B cell (primary cell): ENCODE results near the gene ACTN1. TPM values are rescaled to one million over a fixed set of nuclear protein-coding genes. Genes with fewer than 3 reads are reported as not detected.

Source experiments
- ATAC-seq: fragments of 200-7000 bp; cut with Tn5 transposase; one replicate; pipeline ENCODE4 v1.10.0; 2021; ENCODE audit warnings: low read depth, mild to moderate bottlenecking, moderate number of reproducible peaks, moderate library complexity
- CTCF ChIA-PET: fragments of 350-600 bp; sonication (Branson Sonifier 250); formaldehyde crosslinking; loops from one replicate; lab custom pipeline; 2021; ENCODE audit warnings: antibody characterized with exemption, inconsistent platforms; lab: Charles Lee
- POLR2A ChIA-PET: fragments of 350-600 bp; sonication (Branson Sonifier 250); formaldehyde crosslinking; loops from one replicate; lab custom pipeline; 2021; ENCODE audit warnings: antibody characterized with exemption; lab: Charles Lee
- DNase-seq: peaks from one replicate; pipeline ENCODE4 v3.0.0; 2013
- H2AFZ ChIP-seq: 2 replicates; pipeline ENCODE4 v1.6.1; 2012; ENCODE audit warnings: mild to moderate bottlenecking, low read depth, low read length; ENCODE audit not compliant: insufficient read depth, poor library complexity, severe bottlenecking
- H3K27ac ChIP-seq, 2 donors: 1 replicate in 1 of 2; 2 replicates in 1 of 2; pipeline ENCODE4 v1.5.1; 2012 to 2013; ENCODE audit warnings: low read length in 2 of 2, mild to moderate bottlenecking in 2 of 2, moderate library complexity in 1 of 2
- H3K27me3 ChIP-seq, 4 experiments: fragments of 200-600 bp in 1 of 4; sonication (generic) in 1 of 4; replicated peaks in 1 of 4; 1 replicate in 2 of 4; 2 replicates in 2 of 4; pipeline versions ENCODE4 v1.6.1 to v1.7.0; 2013 to 2016; ENCODE audit warnings: low read length in 3 of 4, mild to moderate bottlenecking in 2 of 4, mixed read lengths in 1 of 4, moderate library complexity in 1 of 4; ENCODE audit not compliant: insufficient read depth in 4 of 4, control insufficient read depth in 3 of 4; ENCODE audit errors: control extremely low read depth in 1 of 4
- H3K36me3 ChIP-seq, 2 experiments: replicated peaks in 1 of 2; 1 replicate in 1 of 2; 2 replicates in 1 of 2; pipeline versions ENCODE4 v1.6.1 to v1.7.1; 2013; ENCODE audit warnings: low read length in 1 of 2; ENCODE audit not compliant: insufficient read depth in 2 of 2, control insufficient read depth in 1 of 2; ENCODE audit errors: control extremely low read depth in 1 of 2, extremely low read depth in 1 of 2
- H3K4me1 ChIP-seq, 2 donors: fragments of 200-600 bp in 1 of 2; sonication (generic) in 1 of 2; 1 replicate in 1 of 2; 2 replicates in 1 of 2; pipeline versions ENCODE4 v1.5.1 to v1.6.1; 2013 to 2017; ENCODE audit warnings: low read length in 2 of 2; ENCODE audit not compliant: control insufficient read depth in 2 of 2, insufficient read depth in 2 of 2
- H3K4me2 ChIP-seq: replicated peaks from 2 replicates; pipeline ENCODE3; 2012; ENCODE audit warnings: mild to moderate bottlenecking, low read depth, low read length; ENCODE audit not compliant: poor library complexity, severe bottlenecking
- H3K4me3 ChIP-seq, 5 experiments: fragments of 200-600 bp in 1 of 5; sonication (generic) in 1 of 5; 1 replicate in 3 of 5; 2 replicates in 2 of 5; pipeline versions ENCODE4 v1.5.1 to v1.7.0; 2011 to 2016; ENCODE audit warnings: low read length in 4 of 5, mild to moderate bottlenecking in 4 of 5, low read depth in 2 of 5, control low read depth in 1 of 5, moderate library complexity in 1 of 5; ENCODE audit not compliant: insufficient read depth in 1 of 5; ENCODE audit errors: control extremely low read depth in 1 of 5, extremely low read depth in 1 of 5
- H3K79me2 ChIP-seq: fragments of 200-600 bp; sonication (generic); one replicate; pipeline ENCODE4 v1.6.0; 2016; ENCODE audit warnings: low read length; ENCODE audit not compliant: control insufficient read depth, insufficient read depth
- H3K9ac ChIP-seq: fragments of 200-600 bp; sonication (generic); 2 replicates; pipeline ENCODE4 v1.6.1; 2017; ENCODE audit warnings: mild to moderate bottlenecking, low read length, moderate library complexity
- H3K9me3 ChIP-seq, 3 donors: one replicate each; pipeline versions ENCODE4 v1.6.1 to v1.7.1; 2013; ENCODE audit warnings: low read length in 2 of 3; ENCODE audit not compliant: control insufficient read depth in 2 of 3, insufficient read depth in 1 of 3; ENCODE audit errors: control extremely low read depth in 1 of 3
- H4K20me1 ChIP-seq: 2 replicates; pipeline ENCODE4 v1.6.0; 2012; ENCODE audit warnings: mild to moderate bottlenecking, low read length; ENCODE audit not compliant: insufficient read depth, control insufficient read depth, poor library complexity, severe bottlenecking
- H3K27ac Mint-ChIP-seq: one replicate; pipeline ENCODE4 v1.8.0; 2021; ENCODE audit warnings: mixed read lengths
- H3K27me3 Mint-ChIP-seq: one replicate; pipeline ENCODE4 v1.8.0; 2021; ENCODE audit warnings: mixed read lengths
- H3K4me1 Mint-ChIP-seq: one replicate; pipeline ENCODE4 v1.8.0; 2021; ENCODE audit warnings: mixed read lengths
- H3K4me3 Mint-ChIP-seq: one replicate; pipeline ENCODE4 v1.8.0; 2021; ENCODE audit warnings: mixed read lengths
- H3K9me3 Mint-ChIP-seq: one replicate; pipeline ENCODE4 v1.8.0; 2022; ENCODE audit warnings: mixed read lengths; ENCODE audit not compliant: insufficient read depth
- EZH2 ChIP-seq: IDR thresholded peaks from 2 replicates; pipeline ENCODE4 v1.6.1; 2012; ENCODE audit warnings: borderline replicate concordance, low read depth, mild to moderate bottlenecking, moderate library complexity, low read length; ENCODE audit not compliant: insufficient read depth, poor library complexity, severe bottlenecking
- WGBS: methylation state at CpG from one replicate; pipeline ENCODE4 v1.1.5; 2013; ENCODE audit warnings: missing lambda C conversion rate; ENCODE audit not compliant: insufficient coverage; 5-methylcytosine and 5-hydroxymethylcytosine counted together
- intact Hi-C: fragments of 100-400 bp; cut with micrococcal nuclease; formaldehyde crosslinking; loops from one replicate; pipeline ENCODE4 v1.10.0; 2022
- polyA plus RNA-seq: library from polyadenylated mRNA; depleted of rRNA; stranded (reverse); fragments of >200 nt; gene quantifications from 2 replicates; pipeline ENCODE4 v1.2.3, GENCODE V29; 2012
- total RNA-seq, 2 donors: library from RNA; stranded (reverse); fragments of 120-200 nt in 1 of 2; gene quantifications; 1 replicate in 1 of 2; 2 replicates in 1 of 2; pipeline versions ENCODE4 v1.2.3 to v1.2.4, GENCODE V29; 2013 to 2022
- TF ChIP-seq, protein P1 (sequence below): fragments of 200-600 bp; IDR thresholded peaks from one replicate; pipeline ENCODE4 v1.8.0; 2022; ENCODE audit warnings: antibody characterized with exemption, mild to moderate bottlenecking

Gene ACTN1
- total and polyA plus RNA-seq, 2 donors (not counting 1 experiment from before 2014, with no cell fraction given), result 0.74 to 0.89 TPM

DNA sequence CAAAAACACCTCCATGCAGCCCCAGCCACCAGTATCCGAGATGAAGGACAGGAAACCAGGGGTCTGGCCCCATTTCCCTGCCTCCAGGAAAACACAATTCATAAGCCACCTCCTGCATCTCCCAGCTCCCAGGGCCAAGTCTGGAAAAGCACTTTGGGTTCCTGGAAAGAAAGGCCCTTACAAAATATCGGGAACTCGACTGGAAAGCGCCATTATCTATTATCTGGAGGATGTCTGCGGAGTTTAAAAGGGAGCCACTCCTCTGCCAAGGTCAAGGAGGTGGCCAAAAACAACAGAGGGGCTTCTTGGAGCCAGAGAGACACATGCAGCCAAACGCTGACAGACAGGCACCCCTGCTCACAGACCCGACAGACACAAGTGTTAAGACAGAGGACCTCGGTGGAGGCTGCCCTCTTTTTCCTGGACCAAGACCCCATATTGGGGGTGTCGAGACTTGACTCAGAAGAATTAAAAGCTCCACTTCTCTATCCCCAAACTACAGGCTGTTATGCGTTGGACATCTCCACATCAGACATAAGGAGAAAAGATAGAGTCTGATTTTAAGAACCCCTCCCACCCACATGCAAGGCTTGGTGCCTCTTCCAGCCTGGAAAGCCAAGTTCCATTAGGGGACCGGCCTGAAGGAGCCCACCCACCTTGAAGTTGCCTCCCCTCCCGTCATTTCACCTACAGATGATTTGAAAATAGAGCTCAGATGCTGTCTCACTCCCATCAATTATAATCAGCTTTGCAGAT is 9.6 kb downstream of the ACTN1 start:
- no peak overlapping the region for H3K4me3 Mint-ChIP-seq
- no peaks in the 10 kb centered on the region for H3K27me3 Mint-ChIP-seq
- H3K4me3 ChIP-seq, result no peak overlapping the region
- H3K27me3 ChIP-seq, result no peaks in the 10 kb centered on the region
- H3K9ac ChIP-seq, result no peak overlapping the region
- ChIA-PET POLR2A (no interaction called here), CTCF (no interaction called here)
- 94% methylated on average over 9 of the region's 12 CpGs for WGBS
- H3K9me3 Mint-ChIP-seq, result no peaks in the 10 kb centered on the region
- no peaks in the 10 kb centered on the region for H4K20me1 ChIP-seq
- no peak overlapping the region for H2AFZ ChIP-seq
- H3K79me2 ChIP-seq, result no peaks in the 10 kb centered on the region
- no peak overlapping the region for H3K27ac Mint-ChIP-seq
- no peak overlapping the region for H3K27ac ChIP-seq
- no peaks in the 10 kb centered on the region for H3K4me1 Mint-ChIP-seq
- no peaks in the 10 kb centered on the region for H3K4me1 ChIP-seq
- H3K4me2 ChIP-seq, result no peak overlapping the region
- TF ChIP-seq EZH2, result no peak
- TF ChIP-seq, protein P1, sequence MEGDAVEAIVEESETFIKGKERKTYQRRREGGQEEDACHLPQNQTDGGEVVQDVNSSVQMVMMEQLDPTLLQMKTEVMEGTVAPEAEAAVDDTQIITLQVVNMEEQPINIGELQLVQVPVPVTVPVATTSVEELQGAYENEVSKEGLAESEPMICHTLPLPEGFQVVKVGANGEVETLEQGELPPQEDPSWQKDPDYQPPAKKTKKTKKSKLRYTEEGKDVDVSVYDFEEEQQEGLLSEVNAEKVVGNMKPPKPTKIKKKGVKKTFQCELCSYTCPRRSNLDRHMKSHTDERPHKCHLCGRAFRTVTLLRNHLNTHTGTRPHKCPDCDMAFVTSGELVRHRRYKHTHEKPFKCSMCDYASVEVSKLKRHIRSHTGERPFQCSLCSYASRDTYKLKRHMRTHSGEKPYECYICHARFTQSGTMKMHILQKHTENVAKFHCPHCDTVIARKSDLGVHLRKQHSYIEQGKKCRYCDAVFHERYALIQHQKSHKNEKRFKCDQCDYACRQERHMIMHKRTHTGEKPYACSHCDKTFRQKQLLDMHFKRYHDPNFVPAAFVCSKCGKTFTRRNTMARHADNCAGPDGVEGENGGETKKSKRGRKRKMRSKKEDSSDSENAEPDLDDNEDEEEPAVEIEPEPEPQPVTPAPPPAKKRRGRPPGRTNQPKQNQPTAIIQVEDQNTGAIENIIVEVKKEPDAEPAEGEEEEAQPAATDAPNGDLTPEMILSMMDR, result no peak
- no peak for ATAC-seq
- H3K9me3 ChIP-seq, result peaks cover 0 to 17% (median 3%) of the 10 kb centered on the region in 3 donors
- DNase-seq, result no peak
- no peaks in the 10 kb centered on the region for H3K36me3 ChIP-seq
- intact Hi-C loops, result no loop called here

DNA sequence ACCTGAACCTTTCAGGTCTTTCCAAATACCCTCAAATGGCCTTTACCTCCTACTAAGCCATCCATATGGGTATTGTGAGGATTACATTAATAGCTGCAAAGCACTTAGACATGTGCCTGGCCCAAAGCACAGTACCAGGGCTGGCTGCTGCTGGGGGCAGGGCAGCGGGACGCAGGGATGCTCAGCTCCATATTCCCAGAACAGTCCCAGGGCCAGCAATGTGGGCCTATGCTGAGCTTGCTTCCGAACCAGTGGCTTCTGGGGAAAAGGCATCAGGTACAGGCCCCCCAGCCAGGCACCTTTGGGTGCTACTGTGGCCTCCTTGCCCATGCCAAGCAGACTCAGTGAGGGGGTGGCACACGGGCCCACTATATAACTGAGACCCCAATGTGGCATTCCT is 10.4 kb downstream of the ACTN1 start:
- intact Hi-C loops, result no loop called here
- TF ChIP-seq EZH2, result no peak
- TF ChIP-seq, protein P1, result no peak
- H3K4me1 ChIP-seq, result no peaks in the 10 kb centered on the region
- H3K79me2 ChIP-seq, result no peaks in the 10 kb centered on the region
- no peak overlapping the region for H3K27ac ChIP-seq
- peaks cover 0 to 13% (median 3%) of the 10 kb centered on the region in 3 donors for H3K9me3 ChIP-seq
- WGBS, result 94% methylated on average over 3 of the region's 4 CpGs
- Mint-ChIP-seq H3K9me3 (no peaks in the 10 kb centered on the region), H3K4me1 (no peaks in the 10 kb centered on the region), H3K4me3 (no peak overlapping the region), H3K27me3 (no peaks in the 10 kb centered on the region), H3K27ac (no peak overlapping the region)
- CTCF ChIA-PET, result no interaction called here
- no peaks in the 10 kb centered on the region for H3K27me3 ChIP-seq
- POLR2A ChIA-PET, result no interaction called here
- no peak overlapping the region for H3K4me2 ChIP-seq
- H2AFZ ChIP-seq, result no peak overlapping the region
- no peaks in the 10 kb centered on the region for H4K20me1 ChIP-seq
- no peaks in the 10 kb centered on the region for H3K36me3 ChIP-seq
- H3K9ac ChIP-seq, result no peak overlapping the region
- ATAC-seq, result no peak
- DNase-seq, result no peak
- H3K4me3 ChIP-seq, result no peak overlapping the region
